Measurements from ENCODE around the gene B4GALT6.

B4GALT6 gene

GRCh38 chr18:31631526-31631925 is 52.9 kb downstream of the B4GALT6 start:
- ATAC-seq (no peak), DNase-seq (no peak)

GRCh38 chr18:31630549-31630948 is 53.8 kb downstream of the B4GALT6 start:
- DNase-seq (no peak), ATAC-seq (no peak)

GRCh38 chr18:31626409-31626808 is 58.0 kb downstream of the B4GALT6 start:
- ATAC-seq (no peak), DNase-seq (no peak)

GRCh38 chr18:31624892-31625640 is 59.3 kb downstream of the B4GALT6 start:
- ATAC-seq (no peak), DNase-seq (no peak)

- ATAC-seq (no peak), DNase-seq (no peak)
Observed at GRCh38 chr18:31619291-31619690, 65.1 kb downstream of the B4GALT6 start.

- DNase-seq, result no peak
- no peak for ATAC-seq
Observed at GRCh38 chr18:31618801-31619200, 65.6 kb downstream of the B4GALT6 start.

- no peak for DNase-seq
- no peak for ATAC-seq
Observed at GRCh38 chr18:31617031-31617717, 67.2 kb downstream of the B4GALT6 start.

- DNase-seq (no peak), ATAC-seq (no peak)
Observed at GRCh38 chr18:31616586-31616985, 67.8 kb downstream of the B4GALT6 start.

- no peak for DNase-seq
- ATAC-seq, result no peak
Observed at GRCh38 chr18:31614044-31614443, 70.3 kb downstream of the B4GALT6 start.

- no peak for DNase-seq
- ATAC-seq, result no peak
Observed at GRCh38 chr18:31612124-31612523, 72.3 kb downstream of the B4GALT6 start.

GRCh38 chr18:31611511-31611910 is 72.9 kb downstream of the B4GALT6 start:
- DNase-seq (no peak), ATAC-seq (no peak)

GRCh38 chr18:31610286-31611205 is 73.8 kb downstream of the B4GALT6 start:
- DNase-seq (no peak), ATAC-seq (peak; percentile 40)

GRCh38 chr18:31609886-31610285 is 74.5 kb downstream of the B4GALT6 start:
- DNase-seq, result no peak
- ATAC-seq, result no peak

GRCh38 chr18:31607384-31607783 is 77.0 kb downstream of the B4GALT6 start:
- DNase-seq, result no peak
- ATAC-seq, result no peak

- ATAC-seq (no peak), DNase-seq (no peak)
Observed at GRCh38 chr18:31606265-31606664, 78.1 kb downstream of the B4GALT6 start.

GRCh38 chr18:31603315-31603714 is 81.1 kb downstream of the B4GALT6 start:
- DNase-seq (peak; percentile 11), ATAC-seq (peak; percentile 68)

- no peak for ATAC-seq
- DNase-seq, result no peak
Observed at GRCh38 chr18:31598021-31598805, 86.2 kb downstream of the B4GALT6 start.

- DNase-seq (no peak), ATAC-seq (no peak)
Observed at GRCh38 chr18:31596081-31596872, 88.1 kb downstream of the B4GALT6 start.

- DNase-seq (no peak), ATAC-seq (no peak)
Observed at GRCh38 chr18:31595121-31595771, 89.1 kb downstream of the B4GALT6 start.

GRCh38 chr18:31592506-31593157 is 91.7 kb downstream of the B4GALT6 start:
- no peak for DNase-seq
- ATAC-seq, result no peak

Data from stimulated activated naive CD8-positive, alpha-beta T cell treated with anti-CD3 and anti-CD28 coated beads, Interleukin-15, Interleukin-2, amounts not matched to agents 100 U/mL and 50 U/mL, for 24 hours (primary cell).